Measurements from ENCODE around the gene ZNF474. TPM values are rescaled to one million over a fixed set of nuclear protein-coding genes. Genes with fewer than 3 reads are reported as not detected.

Gene ZNF474
- total RNA-seq (under 1 TPM in 6 of 9 donors, not detected in 3; 0.11 to 0.88 (median 0.34) TPM), polyA plus RNA-seq (under 1 TPM; 0.16 to 0.24 (median 0.17) TPM)
- long read RNA-seq, donor 1, result 0 reads
- long read RNA-seq, donor 2, result 0 reads
- long read RNA-seq, donor 3, result 0 reads
- long read RNA-seq, donor 4, result 0 reads
- long read RNA-seq, donor 5, result 0 reads
- long read RNA-seq, donor 6, result 0 reads
- long read RNA-seq, donor 7, result 0 reads
- long read RNA-seq, donor 8, result 0 reads
- long read RNA-seq, donor 9, result 0 reads
- long read RNA-seq, donor 10, result 0 reads

- Histone ChIP-seq H3K4me3 (no peak within 1 kb of the TSS), H3K4me1 (replicated peaks in 1 of 2) (no peaks in the 10 kb centered on the region), H3K27ac (no peak within 1 kb of the TSS), H3K9me3 (replicated peaks in 1 of 3) (no peaks in the 10 kb centered on the region), H3K27me3 (no peaks in the 10 kb centered on the region), H3K36me3 (replicated peaks in 1 of 2) (no peaks in the 10 kb centered on the region)
- no peak for TF ChIP-seq CTCF (IDR thresholded peaks at IDR 0.05)
- TF ChIP-seq POLR2A (IDR thresholded peaks at IDR 0.05), result no peak
- WGBS, 4 donors, result 31 to 42% (median 33%) methylated on average over 4 of the region's 4 CpGs
- DNase-seq, result peak in 1 of 7 donors; percentile 2
- intact Hi-C loops (cut with DNase I), result no loop called here
Observed at GRCh38 chr5:122129306-122129705, at the start of gene ZNF474. Gene ZNF474 (plus strand): TSS chr5:122129546. CDS start chr5:122151991, 22,445 bp downstream.

DNA sequence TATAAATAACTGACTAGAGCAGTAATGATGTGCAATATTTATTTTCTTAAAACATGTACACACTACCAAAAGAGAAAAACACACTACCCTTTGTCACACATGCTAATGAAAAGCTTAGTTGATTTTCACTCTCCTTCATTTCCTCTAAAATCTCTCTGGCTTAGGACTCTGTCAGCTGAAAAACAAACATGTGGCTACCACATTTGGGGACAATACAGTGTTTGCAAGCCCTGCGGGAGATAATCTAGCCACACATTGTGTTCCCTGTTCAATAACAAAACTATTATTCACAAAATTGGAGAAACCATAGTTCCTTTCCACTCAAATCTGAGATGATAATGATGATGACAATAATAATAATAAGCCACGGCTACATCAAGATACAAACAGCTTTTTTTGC is 47.8 kb upstream of the ZNF474 start:
- intact Hi-C loops (cut with DNase I), result no loop called here
- peaks cover 9 to 23% of the 10 kb centered on the region in 2 donors for H3K4me1 ChIP-seq (replicated peaks in 1 of 2)

GRCh38 chr5:122083535-122083934 is 45.8 kb upstream of the ZNF474 start:
- Histone ChIP-seq H3K4me3 (no peak overlapping the region), H3K27ac (no peak overlapping the region), H3K4me1 (replicated peaks in 1 of 2) (peaks cover 0 to 3% of the 10 kb centered on the region in 2 donors), H3K27me3 (no peaks in the 10 kb centered on the region), H3K9me3 (replicated peaks in 1 of 3) (no peaks in the 10 kb centered on the region), H3K36me3 (replicated peaks in 1 of 2) (no peaks in the 10 kb centered on the region)
- intact Hi-C loops (cut with DNase I), result no loop called here
- WGBS, 4 donors, result 80 to 93% (median 85%) methylated on average over 1 of the region's 1 CpG
- TF ChIP-seq CTCF (IDR thresholded peaks at IDR 0.05) (no peak), POLR2A (IDR thresholded peaks at IDR 0.05) (no peak)
- no peak for DNase-seq

More for the DNA sequence above, 47.8 kb upstream of the ZNF474 start:
- H3K9me3 ChIP-seq (replicated peaks in 1 of 3), result no peaks in the 10 kb centered on the region
- H3K27me3 ChIP-seq, result no peaks in the 10 kb centered on the region
- H3K36me3 ChIP-seq (replicated peaks in 1 of 2), result no peaks in the 10 kb centered on the region
- TF ChIP-seq POLR2A (IDR thresholded peaks at IDR 0.05) (no peak), CTCF (IDR thresholded peaks at IDR 0.05) (no peak)
- H3K27ac ChIP-seq, result no peak overlapping the region
- H3K4me3 ChIP-seq, result no peak overlapping the region
- 81 to 87% (median 83%) methylated on average over 2 of the region's 2 CpGs for WGBS, 4 donors
- DNase-seq, result no peak

DNA sequence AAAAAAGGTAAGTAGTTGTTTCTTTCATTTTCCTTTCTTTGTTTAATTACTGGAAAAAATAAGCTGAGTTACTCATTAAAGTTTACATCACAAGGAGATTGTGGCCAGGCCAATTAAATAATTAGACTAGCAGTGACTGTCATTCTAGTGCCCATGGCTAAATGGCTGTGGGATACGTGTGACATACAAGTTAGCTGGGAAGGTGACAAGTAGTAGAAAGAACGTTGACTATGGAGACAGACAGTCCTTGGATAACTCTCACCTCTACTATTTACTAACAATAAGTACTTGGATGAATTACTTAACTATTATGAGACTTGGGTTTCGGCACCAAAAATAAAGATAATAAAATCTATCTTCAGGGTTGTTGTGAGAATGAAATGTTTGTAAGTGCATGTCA is 44.3 kb upstream of the ZNF474 start:
- DNase-seq, result no peak
- H3K4me1 ChIP-seq (replicated peaks in 1 of 2), result no peaks in the 10 kb centered on the region
- no peaks in the 10 kb centered on the region for H3K36me3 ChIP-seq (replicated peaks in 1 of 2)
- no peak overlapping the region for H3K4me3 ChIP-seq
- 78 to 90% (median 82%) methylated on average over 3 of the region's 3 CpGs for WGBS, 4 donors
- no peaks in the 10 kb centered on the region for H3K27me3 ChIP-seq
- TF ChIP-seq POLR2A (IDR thresholded peaks at IDR 0.05), result no peak
- no peak for TF ChIP-seq CTCF (IDR thresholded peaks at IDR 0.05)
- H3K27ac ChIP-seq, result no peak overlapping the region
- intact Hi-C loops (cut with DNase I), result no loop called here
- no peaks in the 10 kb centered on the region for H3K9me3 ChIP-seq (replicated peaks in 1 of 3)

All from adrenal gland (tissue), 19 donors.